ENCODE data around the gene AQP12B.

The AQP12B gene

GRCh38 chr2:240717681-240718581, 35.2 kb upstream of the AQP12B start:
- DNase-seq: no peak

DNA sequence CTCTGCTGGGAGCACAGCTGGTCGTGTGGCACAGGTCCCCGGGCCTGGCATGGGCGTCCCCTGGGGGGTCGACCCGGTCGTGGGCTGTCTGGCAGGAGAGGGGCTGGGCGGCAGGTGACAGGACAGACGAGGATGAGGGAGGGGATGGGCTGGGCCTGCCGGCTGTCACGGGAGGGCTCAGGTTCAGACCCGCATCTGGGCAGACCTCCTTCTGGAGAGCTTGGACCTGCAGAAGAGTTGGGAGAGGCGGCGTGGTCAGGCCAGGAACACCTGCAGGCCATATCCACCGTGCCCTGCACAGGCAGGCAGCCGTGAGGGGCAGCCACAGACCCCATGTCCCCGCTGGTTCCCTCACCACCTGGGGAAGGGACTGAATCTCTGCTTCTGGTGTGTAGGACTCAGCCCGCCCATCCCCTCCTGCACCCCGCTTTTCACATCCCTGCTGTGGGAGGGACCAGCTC, 34.5 kb upstream of the AQP12B start:
- no peak for DNase-seq

GRCh38 chr2:240716130-240716798, 33.6 kb upstream of the AQP12B start:
- DNase-seq: no peak

DNA sequence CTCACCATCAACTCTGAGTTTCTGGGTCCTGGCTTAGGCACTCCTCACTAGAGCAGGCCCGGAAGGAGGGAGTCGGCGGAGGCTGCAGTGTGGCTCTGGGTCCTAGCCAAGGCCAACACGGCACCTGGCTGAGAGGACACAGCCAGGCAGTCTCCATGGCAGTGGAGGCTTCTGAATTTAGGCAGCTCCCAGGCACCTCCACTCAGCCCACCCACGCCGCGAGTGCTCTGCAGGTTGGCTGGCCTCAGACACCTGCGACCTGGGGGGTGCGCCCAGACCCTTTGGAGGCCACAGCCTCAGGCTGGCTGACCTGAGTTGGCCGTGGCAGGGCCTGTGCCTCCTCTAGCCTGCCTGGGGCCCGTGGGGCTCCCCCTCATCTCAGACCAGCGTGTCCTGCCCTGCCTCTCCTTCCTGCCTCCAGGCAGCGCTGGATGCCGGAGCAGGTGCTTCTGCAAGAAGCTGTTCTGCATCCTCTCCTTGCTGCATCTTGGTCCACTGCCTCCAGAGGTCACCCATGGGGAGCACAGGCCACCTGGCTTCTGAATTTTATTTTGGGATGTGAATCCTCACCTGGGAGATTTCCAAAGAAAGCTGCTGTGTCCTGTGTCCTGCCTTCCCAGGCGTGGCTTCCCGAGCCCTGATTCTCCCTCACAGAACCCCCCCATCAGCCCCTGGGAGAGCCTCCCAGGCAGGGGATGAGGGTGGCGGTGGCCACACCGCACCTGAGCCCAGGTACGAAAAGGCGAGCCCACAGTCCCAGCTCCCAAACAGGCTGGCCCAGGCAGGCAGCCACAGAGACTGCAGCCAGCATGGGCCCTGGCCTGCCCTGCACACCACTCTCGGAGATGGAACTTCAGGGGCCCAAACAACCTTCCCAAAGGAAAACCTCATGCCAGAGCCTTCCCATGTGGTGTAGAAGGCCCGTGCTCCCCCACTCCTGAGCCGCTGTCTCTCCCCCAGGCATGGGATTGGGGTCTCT, 32.4 kb upstream of the AQP12B start:
- DNase-seq: no peak

DNA sequence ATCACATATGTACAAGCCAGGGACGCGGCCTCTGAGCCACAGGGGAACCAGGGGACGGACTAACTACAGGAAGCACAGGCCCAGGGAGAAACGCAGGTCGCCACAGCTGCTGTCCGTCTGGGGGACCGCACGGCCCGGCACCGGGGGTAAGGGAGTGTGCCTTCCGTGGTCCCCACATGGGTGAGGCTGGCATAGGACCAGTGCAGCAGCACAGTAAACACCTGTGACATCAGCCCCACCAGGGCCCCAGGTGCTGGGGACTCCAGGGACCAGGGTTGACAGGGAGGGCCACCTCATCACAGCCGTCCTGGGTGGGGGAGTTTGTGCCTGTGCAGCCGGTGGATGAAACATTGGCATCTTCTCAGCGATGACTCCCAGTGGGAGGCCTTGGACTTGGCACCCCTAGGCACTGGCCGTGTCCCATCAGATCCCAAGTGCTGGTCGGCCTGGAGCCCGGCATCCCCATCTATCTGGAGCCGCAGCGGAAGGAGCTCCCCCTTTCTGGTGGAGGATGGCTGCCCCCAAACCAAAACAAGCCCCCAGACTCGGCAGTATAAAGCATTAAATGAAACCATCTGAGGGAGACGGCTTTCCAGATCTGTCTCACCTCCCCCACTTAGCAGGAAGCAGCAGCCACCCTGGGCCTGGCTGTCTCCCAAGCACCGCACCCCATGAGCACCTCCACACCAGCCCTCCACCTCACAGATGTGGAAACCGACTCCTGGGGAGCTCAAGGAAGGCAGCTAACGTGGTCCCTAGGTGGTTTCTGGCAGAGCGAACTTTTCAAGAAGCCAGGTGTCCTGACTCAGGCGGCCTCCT, 31.5 kb upstream of the AQP12B start:
- DNase-seq: no peak

DNA sequence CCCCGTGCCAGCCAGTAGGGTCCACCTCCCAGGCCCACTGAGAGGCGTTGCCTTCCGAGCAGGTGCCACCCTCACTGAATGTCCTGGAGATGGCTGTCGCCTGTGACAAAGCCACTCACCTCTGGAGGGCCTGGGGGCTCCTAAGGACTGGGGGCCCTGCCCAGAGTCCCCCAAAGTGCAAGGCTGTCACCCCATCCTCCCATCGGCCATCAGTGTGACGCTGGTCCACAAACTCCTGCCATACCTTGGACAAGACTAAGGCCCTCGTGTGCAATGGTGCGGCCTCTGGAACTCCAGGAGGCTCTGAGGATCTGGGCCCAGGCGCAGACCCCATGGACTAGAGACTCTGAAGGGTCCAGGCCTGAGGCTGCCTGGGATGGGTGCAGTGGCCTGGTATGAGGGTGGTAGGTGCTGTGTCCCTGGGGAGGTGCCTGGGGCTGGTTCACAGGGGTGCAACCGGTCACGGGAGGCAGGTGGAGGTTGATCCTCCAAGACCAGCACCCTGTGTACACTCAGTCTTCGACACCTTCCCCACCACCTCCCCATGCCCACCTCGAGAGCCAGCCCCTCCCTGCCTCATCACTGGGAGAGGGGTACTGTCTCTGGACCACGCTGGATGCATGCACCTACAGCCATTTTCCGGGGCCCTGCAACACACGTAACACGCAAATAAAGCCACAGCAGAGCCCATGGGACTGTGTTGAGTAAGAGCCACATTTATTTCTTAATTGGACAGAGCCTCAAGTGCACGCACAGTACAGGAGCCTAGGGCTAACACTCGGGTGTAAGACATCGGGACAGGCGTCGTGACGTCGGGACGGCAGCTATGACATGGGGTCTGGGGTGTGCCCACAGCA, 30.6 kb upstream of the AQP12B start:
- DNase-seq: no peak

DNA sequence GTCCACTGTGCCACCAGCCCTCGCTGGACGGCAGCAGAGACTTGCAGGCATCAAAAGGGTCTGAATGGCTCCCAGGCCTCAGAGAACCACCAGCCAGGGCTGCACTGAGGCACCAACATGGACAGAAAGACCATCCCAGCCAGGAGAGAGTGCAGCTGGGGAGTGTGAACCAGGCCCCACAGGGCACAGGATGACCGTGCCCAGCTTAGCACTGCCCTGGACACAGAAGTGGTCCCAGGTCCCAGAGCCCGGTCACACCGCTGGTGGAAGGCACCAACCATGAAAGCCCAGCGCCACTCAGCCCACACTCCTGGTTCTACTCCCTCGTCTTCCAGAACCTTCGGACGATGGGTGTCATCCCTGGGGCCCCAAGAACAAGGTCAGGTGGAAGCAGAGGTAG, 29.4 kb upstream of the AQP12B start:
- no peak for DNase-seq

GRCh38 chr2:240711701-240712100, 29.0 kb upstream of the AQP12B start:
- no peak for DNase-seq

DNA sequence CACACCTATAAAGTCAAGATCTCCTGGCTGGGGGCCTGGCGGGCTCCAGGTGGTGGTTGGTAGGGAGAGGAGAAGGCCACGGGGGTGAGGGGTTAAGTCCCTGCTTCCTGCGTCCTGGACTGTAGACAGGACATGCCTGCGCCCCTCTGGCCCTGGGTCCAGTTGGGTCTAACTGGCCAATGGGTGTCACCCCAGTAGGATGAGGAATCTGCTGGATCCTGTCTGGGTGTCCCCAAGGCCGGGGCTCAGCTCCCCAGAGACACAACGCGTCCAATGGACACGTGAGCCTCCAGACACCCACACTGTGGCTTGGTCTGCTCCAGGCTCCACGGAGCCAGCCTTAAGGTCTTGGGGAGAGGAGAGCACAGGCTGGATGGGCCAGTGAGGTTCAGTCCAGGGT, 28.6 kb upstream of the AQP12B start:
- DNase-seq: no peak

- DNase-seq: no peak
Measured at GRCh38 chr2:240708457-240708856, 25.8 kb upstream of the AQP12B start.

- DNase-seq: no peak
Measured at GRCh38 chr2:240707821-240708220, 25.1 kb upstream of the AQP12B start.

- no peak for DNase-seq
Measured at GRCh38 chr2:240707043-240707756, 24.5 kb upstream of the AQP12B start.

- no peak for DNase-seq
Measured at GRCh38 chr2:240705204-240705791, 22.6 kb upstream of the AQP12B start.

- no peak for DNase-seq
Measured at GRCh38 chr2:240704651-240705050, 22.0 kb upstream of the AQP12B start.

DNA sequence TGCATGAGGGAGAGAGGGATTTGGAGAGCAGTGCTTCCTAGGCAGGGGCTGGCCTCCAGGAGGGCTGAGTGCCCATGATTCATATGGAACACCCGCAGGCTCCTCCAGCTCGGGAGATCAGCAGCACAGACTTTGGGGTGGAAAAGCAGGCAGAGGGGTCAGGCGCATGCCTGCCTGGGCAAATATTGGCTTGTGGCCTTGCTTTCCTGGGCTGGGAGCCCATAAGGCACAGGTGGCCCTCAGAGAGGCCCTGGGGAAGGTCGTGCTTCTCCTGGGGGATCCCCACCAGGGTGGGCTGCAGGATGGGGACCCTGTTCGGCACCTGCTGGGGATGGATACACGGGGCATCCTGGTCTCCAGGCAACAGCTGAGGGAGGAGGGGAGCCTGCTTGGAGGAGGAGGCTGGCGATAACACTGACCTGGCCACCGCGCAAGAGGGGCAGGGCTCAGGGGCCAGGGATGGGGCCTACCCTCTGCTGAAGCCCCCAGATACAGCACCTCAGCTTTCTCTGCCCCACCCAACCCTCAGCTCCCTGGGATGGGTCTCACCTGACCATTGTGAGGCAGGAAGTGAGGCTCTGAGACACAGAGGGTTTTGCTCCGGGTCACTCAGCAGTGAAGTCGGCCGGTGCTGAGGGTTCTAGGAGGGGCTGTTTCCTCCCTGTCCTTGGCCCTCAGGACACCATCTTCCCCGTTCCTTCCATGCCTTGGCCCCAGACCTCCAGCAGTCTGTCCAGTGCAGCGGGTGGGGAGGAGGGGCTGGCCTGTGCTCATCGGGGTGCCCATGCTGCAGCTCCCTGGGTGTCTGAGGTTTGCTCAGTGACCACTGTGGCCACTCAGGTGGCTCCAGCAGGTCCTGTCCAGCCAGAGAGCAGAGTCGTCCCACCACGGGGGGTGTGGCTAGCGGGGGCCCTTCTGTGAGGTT, 21.0 kb upstream of the AQP12B start:
- no peak for DNase-seq

DNA sequence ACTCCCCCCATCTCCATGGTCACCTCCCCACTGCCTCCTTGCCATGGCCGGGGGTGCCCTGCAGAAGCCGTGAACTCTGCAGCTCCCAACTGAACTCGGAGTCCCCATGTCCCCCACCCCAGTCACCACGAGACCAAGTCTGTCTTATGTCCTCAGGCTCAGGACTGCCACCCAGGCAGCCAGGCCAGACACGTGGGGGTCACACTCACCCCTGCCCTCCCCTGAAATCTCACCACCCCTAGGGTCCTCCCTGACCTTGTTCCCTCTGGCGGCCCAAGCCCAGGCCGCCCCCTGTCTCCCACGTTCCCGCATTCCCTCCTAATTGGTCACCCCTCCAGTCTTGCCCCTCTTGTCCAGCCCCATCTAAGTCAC, 19.9 kb upstream of the AQP12B start:
- DNase-seq: no peak

DNA sequence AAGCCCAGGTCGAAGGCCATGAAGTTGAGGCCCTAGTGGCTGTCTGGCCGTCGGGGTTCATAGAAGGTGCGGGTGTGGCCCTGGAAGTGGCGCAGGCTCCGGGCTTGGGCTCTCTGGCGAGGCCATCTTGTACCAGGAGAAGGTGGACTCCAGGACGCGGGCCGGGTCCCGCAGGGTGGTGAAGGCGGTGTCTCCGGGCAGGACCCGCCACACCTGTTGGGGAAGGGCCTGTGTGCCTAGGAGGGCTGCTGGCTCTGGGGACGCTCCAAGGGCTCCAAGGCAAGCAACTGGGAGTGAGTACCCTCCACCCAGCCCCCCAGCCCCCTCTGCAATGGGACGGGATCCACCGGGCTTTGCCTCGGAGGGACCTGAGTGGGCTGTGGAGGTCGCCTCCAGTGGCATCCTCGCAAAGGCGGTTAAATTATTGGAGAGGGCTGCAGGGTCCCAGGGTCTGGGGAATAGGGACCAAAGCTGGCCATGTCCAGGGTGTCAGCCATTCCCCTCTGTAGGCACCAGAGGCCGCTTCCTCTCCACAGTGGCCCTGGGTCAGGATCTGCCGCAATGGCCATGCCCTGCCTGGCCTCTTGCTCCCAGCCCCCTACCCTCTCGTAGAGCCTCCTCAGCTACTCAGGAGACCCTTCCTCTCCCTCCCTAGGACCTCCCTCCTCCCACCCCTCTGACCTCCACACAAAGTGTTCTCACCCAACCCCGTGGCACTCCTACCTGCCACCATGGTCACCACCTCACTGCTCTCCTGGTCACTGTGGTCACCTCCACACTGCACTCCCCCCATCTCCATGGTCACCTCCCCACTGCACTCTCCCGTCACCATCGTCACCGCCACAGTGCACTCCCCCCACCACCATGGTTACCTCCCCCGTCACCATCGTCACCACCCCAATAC, 19.3 kb upstream of the AQP12B start:
- DNase-seq: no peak
